ENCODE measurements around the gene DVL1. TPM values are rescaled to one million over a fixed set of nuclear protein-coding genes. Genes with fewer than 3 reads are reported as not detected.

DVL1 gene
- total and polyA plus RNA-seq, 9 of the 15 experiments (the other 6 are each of a cell fraction or from before 2014, with no cell fraction given), result 0.62 to 135 (median 24.3) TPM

DNA sequence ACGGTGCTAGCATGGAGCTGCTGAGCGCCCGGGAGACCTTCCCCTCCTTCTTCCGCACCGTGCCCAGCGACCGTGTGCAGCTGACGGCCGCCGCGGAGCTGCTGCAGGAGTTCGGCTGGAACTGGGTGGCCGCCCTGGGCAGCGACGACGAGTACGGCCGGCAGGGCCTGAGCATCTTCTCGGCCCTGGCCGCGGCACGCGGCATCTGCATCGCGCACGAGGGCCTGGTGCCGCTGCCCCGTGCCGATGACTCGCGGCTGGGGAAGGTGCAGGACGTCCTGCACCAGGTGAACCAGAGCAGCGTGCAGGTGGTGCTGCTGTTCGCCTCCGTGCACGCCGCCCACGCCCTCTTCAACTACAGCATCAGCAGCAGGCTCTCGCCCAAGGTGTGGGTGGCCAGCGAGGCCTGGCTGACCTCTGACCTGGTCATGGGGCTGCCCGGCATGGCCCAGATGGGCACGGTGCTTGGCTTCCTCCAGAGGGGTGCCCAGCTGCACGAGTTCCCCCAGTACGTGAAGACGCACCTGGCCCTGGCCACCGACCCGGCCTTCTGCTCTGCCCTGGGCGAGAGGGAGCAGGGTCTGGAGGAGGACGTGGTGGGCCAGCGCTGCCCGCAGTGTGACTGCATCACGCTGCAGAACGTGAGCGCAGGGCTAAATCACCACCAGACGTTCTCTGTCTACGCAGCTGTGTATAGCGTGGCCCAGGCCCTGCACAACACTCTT is 17.0 kb downstream of the DVL1 start (continued):
- TF ChIP-seq, protein P1, sequence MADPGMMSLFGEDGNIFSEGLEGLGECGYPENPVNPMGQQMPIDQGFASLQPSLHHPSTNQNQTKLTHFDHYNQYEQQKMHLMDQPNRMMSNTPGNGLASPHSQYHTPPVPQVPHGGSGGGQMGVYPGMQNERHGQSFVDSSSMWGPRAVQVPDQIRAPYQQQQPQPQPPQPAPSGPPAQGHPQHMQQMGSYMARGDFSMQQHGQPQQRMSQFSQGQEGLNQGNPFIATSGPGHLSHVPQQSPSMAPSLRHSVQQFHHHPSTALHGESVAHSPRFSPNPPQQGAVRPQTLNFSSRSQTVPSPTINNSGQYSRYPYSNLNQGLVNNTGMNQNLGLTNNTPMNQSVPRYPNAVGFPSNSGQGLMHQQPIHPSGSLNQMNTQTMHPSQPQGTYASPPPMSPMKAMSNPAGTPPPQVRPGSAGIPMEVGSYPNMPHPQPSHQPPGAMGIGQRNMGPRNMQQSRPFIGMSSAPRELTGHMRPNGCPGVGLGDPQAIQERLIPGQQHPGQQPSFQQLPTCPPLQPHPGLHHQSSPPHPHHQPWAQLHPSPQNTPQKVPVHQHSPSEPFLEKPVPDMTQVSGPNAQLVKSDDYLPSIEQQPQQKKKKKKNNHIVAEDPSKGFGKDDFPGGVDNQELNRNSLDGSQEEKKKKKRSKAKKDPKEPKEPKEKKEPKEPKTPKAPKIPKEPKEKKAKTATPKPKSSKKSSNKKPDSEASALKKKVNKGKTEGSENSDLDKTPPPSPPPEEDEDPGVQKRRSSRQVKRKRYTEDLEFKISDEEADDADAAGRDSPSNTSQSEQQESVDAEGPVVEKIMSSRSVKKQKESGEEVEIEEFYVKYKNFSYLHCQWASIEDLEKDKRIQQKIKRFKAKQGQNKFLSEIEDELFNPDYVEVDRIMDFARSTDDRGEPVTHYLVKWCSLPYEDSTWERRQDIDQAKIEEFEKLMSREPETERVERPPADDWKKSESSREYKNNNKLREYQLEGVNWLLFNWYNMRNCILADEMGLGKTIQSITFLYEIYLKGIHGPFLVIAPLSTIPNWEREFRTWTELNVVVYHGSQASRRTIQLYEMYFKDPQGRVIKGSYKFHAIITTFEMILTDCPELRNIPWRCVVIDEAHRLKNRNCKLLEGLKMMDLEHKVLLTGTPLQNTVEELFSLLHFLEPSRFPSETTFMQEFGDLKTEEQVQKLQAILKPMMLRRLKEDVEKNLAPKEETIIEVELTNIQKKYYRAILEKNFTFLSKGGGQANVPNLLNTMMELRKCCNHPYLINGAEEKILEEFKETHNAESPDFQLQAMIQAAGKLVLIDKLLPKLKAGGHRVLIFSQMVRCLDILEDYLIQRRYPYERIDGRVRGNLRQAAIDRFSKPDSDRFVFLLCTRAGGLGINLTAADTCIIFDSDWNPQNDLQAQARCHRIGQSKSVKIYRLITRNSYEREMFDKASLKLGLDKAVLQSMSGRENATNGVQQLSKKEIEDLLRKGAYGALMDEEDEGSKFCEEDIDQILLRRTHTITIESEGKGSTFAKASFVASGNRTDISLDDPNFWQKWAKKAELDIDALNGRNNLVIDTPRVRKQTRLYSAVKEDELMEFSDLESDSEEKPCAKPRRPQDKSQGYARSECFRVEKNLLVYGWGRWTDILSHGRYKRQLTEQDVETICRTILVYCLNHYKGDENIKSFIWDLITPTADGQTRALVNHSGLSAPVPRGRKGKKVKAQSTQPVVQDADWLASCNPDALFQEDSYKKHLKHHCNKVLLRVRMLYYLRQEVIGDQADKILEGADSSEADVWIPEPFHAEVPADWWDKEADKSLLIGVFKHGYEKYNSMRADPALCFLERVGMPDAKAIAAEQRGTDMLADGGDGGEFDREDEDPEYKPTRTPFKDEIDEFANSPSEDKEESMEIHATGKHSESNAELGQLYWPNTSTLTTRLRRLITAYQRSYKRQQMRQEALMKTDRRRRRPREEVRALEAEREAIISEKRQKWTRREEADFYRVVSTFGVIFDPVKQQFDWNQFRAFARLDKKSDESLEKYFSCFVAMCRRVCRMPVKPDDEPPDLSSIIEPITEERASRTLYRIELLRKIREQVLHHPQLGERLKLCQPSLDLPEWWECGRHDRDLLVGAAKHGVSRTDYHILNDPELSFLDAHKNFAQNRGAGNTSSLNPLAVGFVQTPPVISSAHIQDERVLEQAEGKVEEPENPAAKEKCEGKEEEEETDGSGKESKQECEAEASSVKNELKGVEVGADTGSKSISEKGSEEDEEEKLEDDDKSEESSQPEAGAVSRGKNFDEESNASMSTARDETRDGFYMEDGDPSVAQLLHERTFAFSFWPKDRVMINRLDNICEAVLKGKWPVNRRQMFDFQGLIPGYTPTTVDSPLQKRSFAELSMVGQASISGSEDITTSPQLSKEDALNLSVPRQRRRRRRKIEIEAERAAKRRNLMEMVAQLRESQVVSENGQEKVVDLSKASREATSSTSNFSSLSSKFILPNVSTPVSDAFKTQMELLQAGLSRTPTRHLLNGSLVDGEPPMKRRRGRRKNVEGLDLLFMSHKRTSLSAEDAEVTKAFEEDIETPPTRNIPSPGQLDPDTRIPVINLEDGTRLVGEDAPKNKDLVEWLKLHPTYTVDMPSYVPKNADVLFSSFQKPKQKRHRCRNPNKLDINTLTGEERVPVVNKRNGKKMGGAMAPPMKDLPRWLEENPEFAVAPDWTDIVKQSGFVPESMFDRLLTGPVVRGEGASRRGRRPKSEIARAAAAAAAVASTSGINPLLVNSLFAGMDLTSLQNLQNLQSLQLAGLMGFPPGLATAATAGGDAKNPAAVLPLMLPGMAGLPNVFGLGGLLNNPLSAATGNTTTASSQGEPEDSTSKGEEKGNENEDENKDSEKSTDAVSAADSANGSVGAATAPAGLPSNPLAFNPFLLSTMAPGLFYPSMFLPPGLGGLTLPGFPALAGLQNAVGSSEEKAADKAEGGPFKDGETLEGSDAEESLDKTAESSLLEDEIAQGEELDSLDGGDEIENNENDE (IDR thresholded peaks at IDR 0.05; ENCODE audit: low read depth, low read length), result no peak
- TF ChIP-seq, protein P2, sequence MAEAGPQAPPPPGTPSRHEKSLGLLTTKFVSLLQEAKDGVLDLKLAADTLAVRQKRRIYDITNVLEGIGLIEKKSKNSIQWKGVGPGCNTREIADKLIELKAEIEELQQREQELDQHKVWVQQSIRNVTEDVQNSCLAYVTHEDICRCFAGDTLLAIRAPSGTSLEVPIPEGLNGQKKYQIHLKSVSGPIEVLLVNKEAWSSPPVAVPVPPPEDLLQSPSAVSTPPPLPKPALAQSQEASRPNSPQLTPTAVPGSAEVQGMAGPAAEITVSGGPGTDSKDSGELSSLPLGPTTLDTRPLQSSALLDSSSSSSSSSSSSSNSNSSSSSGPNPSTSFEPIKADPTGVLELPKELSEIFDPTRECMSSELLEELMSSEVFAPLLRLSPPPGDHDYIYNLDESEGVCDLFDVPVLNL (CRISPR knock-in tag; IDR thresholded peaks at IDR 0.05; ENCODE audit: low read depth), result no peak
- no peak for TF ChIP-seq RFX1 (IDR thresholded peaks at IDR 0.05)
- TF ChIP-seq DDX20 (tag; IDR thresholded peaks at IDR 0.05; ENCODE audit: low read depth), result no peak
- TF ChIP-seq PPARD (CRISPR knock-in tag; IDR thresholded peaks at IDR 0.05), result no peak
- no peak for TF ChIP-seq GTF2E2 (tag; IDR thresholded peaks at IDR 0.05)
- peak; percentile 21 for TF ChIP-seq SIRT6 (IDR thresholded peaks at IDR 0.05; ENCODE audit: low read depth, low read length)
- TF ChIP-seq KHSRP (IDR thresholded peaks at IDR 0.05), result no peak
- TF ChIP-seq, protein P3, sequence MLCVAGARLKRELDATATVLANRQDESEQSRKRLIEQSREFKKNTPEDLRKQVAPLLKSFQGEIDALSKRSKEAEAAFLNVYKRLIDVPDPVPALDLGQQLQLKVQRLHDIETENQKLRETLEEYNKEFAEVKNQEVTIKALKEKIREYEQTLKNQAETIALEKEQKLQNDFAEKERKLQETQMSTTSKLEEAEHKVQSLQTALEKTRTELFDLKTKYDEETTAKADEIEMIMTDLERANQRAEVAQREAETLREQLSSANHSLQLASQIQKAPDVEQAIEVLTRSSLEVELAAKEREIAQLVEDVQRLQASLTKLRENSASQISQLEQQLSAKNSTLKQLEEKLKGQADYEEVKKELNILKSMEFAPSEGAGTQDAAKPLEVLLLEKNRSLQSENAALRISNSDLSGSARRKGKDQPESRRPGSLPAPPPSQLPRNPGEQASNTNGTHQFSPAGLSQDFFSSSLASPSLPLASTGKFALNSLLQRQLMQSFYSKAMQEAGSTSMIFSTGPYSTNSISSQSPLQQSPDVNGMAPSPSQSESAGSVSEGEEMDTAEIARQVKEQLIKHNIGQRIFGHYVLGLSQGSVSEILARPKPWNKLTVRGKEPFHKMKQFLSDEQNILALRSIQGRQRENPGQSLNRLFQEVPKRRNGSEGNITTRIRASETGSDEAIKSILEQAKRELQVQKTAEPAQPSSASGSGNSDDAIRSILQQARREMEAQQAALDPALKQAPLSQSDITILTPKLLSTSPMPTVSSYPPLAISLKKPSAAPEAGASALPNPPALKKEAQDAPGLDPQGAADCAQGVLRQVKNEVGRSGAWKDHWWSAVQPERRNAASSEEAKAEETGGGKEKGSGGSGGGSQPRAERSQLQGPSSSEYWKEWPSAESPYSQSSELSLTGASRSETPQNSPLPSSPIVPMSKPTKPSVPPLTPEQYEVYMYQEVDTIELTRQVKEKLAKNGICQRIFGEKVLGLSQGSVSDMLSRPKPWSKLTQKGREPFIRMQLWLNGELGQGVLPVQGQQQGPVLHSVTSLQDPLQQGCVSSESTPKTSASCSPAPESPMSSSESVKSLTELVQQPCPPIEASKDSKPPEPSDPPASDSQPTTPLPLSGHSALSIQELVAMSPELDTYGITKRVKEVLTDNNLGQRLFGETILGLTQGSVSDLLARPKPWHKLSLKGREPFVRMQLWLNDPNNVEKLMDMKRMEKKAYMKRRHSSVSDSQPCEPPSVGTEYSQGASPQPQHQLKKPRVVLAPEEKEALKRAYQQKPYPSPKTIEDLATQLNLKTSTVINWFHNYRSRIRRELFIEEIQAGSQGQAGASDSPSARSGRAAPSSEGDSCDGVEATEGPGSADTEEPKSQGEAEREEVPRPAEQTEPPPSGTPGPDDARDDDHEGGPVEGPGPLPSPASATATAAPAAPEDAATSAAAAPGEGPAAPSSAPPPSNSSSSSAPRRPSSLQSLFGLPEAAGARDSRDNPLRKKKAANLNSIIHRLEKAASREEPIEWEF (CRISPR knock-in tag; IDR thresholded peaks at IDR 0.05), result no peak
